HCT116 (cell line): ENCODE data around the gene TOP1. TPM values are rescaled to one million over a fixed set of nuclear protein-coding genes. Genes with fewer than 3 reads are reported as not detected.

ENCODE experiments used
- ATF3 ChIP-seq: IDR thresholded peaks from 2 replicates; pipeline ENCODE4 v1.6.1; 2012
- CBX3 ChIP-seq: IDR thresholded peaks from 2 replicates; pipeline ENCODE4 v1.6.1; 2012; ENCODE audit warnings: low read depth
- CTCF ChIP-seq, 3 experiments: fragments of 200-600 bp in 1 of 3; sonication (generic) in 1 of 3; IDR thresholded peaks in 2 of 3; conservative IDR thresholded peaks in 1 of 3; 2 replicates each; pipeline ENCODE4 v1.5.1; 2012 to 2017; ENCODE audit warnings: low read depth in 2 of 3, low read length in 2 of 3, antibody characterized with exemption in 1 of 3, borderline replicate concordance in 1 of 3, control low read depth in 1 of 3, mild to moderate bottlenecking in 1 of 3, mixed read lengths in 1 of 3, mixed run types in 1 of 3, moderate library complexity in 1 of 3; ENCODE audit not compliant: insufficient read depth in 1 of 3
- EZH2 ChIP-seq: fragments of 200-600 bp; sonication (generic); IDR thresholded peaks from 2 replicates; pipeline ENCODE4 v1.6.1; 2017; ENCODE audit warnings: antibody characterized with exemption, mixed run types
- EZH2phosphoT487 ChIP-seq: fragments of 200-600 bp; IDR thresholded peaks from 2 replicates; pipeline ENCODE4 v1.6.1; 2018; ENCODE audit warnings: antibody characterized with exemption, borderline replicate concordance
- JUND ChIP-seq: IDR thresholded peaks from 2 replicates; pipeline ENCODE4 v1.6.1; 2012
- MAX ChIP-seq: IDR thresholded peaks from 2 replicates; pipeline ENCODE4 v1.6.1; 2012
- POLR2A ChIP-seq: IDR thresholded peaks from 2 replicates; pipeline ENCODE4 v1.7.0; 2011; ENCODE audit warnings: borderline replicate concordance; ENCODE audit not compliant: insufficient read depth, insufficient read length; ENCODE audit errors: extremely low read depth
- SIN3A ChIP-seq: IDR thresholded peaks from 2 replicates; pipeline ENCODE4 v1.6.1; 2012; ENCODE audit warnings: low read depth
- TCF7L2 ChIP-seq: IDR thresholded peaks from 2 replicates; pipeline ENCODE4 v1.7.0; 2011; ENCODE audit warnings: borderline replicate concordance, inconsistent platforms; ENCODE audit not compliant: insufficient read depth, insufficient read length; ENCODE audit errors: extremely low read depth
- ZBTB33 ChIP-seq: IDR thresholded peaks from 2 replicates; pipeline ENCODE4 v1.6.1; 2011; ENCODE audit warnings: mild to moderate bottlenecking, low read length, moderate library complexity; ENCODE audit not compliant: insufficient replicate concordance; ENCODE audit errors: extremely low read depth
- ZFX ChIP-seq: fragments of 450-650 bp; IDR thresholded peaks from 2 replicates; pipeline ENCODE4 v1.6.1; 2017
- total RNA-seq: library from RNA; stranded (reverse); gene quantifications from one replicate; pipeline ENCODE4 v1.2.1, GENCODE V29; 2021; ENCODE audit not compliant: unreplicated experiment

TOP1 gene
- total RNA-seq, 1 experiment from 2014 or later: 190 TPM

GRCh38 chr20:41136680-41137613 is 108.3 kb downstream of the TOP1 start, which contains the start of gene PLCG1 (continued):
- no peak for TF ChIP-seq EZH2phosphoT487
- TF ChIP-seq ATF3: no peak
- TF ChIP-seq JUND: no peak
- TF ChIP-seq TCF7L2: peak; percentile 80
- TF ChIP-seq EZH2: no peak
- no peak for TF ChIP-seq ZBTB33
- no peak for TF ChIP-seq CTCF (IDR thresholded peaks at IDR 0.05 in 2 of 3, conservative IDR thresholded peaks at IDR 0.05 in 1 of 3; ENCODE audit: borderline replicate concordance in 1 of 3, insufficient read depth in 1 of 3, low read depth in 2 of 3, low read length in 2 of 3)
- peak; percentile 21 for TF ChIP-seq POLR2A
- no peak for TF ChIP-seq SIN3A
- no peak for TF ChIP-seq CBX3
- 0 out of 2 replicates have a peak, but pooled peaks have one; percentile 24 for TF ChIP-seq MAX
- TF ChIP-seq ZFX: peak; percentile 78
